Activated CD4-positive, alpha-beta T cell treated with anti-CD3 and anti-CD28 coated beads for 36 hours (primary cell): Measurements from ENCODE around the gene ZSCAN29. TPM values are rescaled to one million over a fixed set of nuclear protein-coding genes. Genes with fewer than 3 reads are reported as not detected.
"Not testable (repeated sequence)": the region's sequence is repeated elsewhere in the genome, so short reads cannot be mapped to it uniquely, and the experiment has no call there.

ENCODE experiments used
- ATAC-seq: fragments of 200-7000 bp; cut with Tn5 transposase; one replicate; pipeline ENCODE4 v1.10.0; 2021; ENCODE audit warnings: mild to moderate bottlenecking, moderate library complexity
- CTCF ChIA-PET: fragments of 350-600 bp; sonication (Branson Sonifier 250); formaldehyde crosslinking; loops from one replicate; lab custom pipeline; 2021; ENCODE audit warnings: antibody characterized with exemption; lab: Charles Lee
- POLR2A ChIA-PET: fragments of 350-600 bp; sonication (Branson Sonifier 250); formaldehyde crosslinking; loops from one replicate; lab custom pipeline; 2021; ENCODE audit warnings: antibody characterized with exemption, inconsistent platforms; lab: Charles Lee
- DNase-seq: peaks from one replicate; pipeline ENCODE4 v3.0.0-alpha.2; 2020
- H3K27ac Mint-ChIP-seq: one replicate; pipeline ENCODE4 v1.8.0; 2021; ENCODE audit warnings: mixed read lengths
- H3K27me3 Mint-ChIP-seq: one replicate; pipeline ENCODE4 v1.8.0; 2021; ENCODE audit warnings: mixed read lengths
- H3K36me3 Mint-ChIP-seq: one replicate; pipeline ENCODE4 v1.8.0; 2021; ENCODE audit warnings: low read depth, mixed read lengths
- H3K4me1 Mint-ChIP-seq: one replicate; pipeline ENCODE4 v1.8.0; 2021; ENCODE audit warnings: mixed read lengths
- H3K4me3 Mint-ChIP-seq: one replicate; pipeline ENCODE4 v1.8.0; 2021; ENCODE audit warnings: mild to moderate bottlenecking, moderate library complexity, mixed read lengths
- H3K9me3 Mint-ChIP-seq: one replicate; pipeline ENCODE4 v1.8.0; 2021; ENCODE audit warnings: low read depth, mixed read lengths
- intact Hi-C, 2 experiments: fragments of 100-400 bp; cut with DNase I in 1 of 2; cut with micrococcal nuclease in 1 of 2; formaldehyde crosslinking; loops; one replicate each; pipeline versions ENCODE4 v1.14.2 to v1.15.1; 2022 to 2024; cut with DNase I, micrococcal nuclease
- total RNA-seq, 2 experiments: library from RNA; stranded (reverse); gene quantifications; one replicate each; pipeline ENCODE4 v1.2.3, GENCODE V29; 2021

The ZSCAN29 gene
- total RNA-seq, 2 experiments from 2014 or later, result 20.8 to 26.4 TPM

- H3K27ac Mint-ChIP-seq, CTCF ChIA-PET, POLR2A ChIA-PET, H3K4me1 Mint-ChIP-seq, DNase-seq, H3K9me3 Mint-ChIP-seq, H3K4me3 Mint-ChIP-seq, intact Hi-C loops, H3K27me3 Mint-ChIP-seq, ATAC-seq: not testable (repeated sequence)
- peaks cover 46% of the 10 kb centered on the region for H3K36me3 Mint-ChIP-seq
These were observed 22.7 kb upstream of the ZSCAN29 start for GRCh38 chr15:43393592-43393991.

- H3K4me3 Mint-ChIP-seq, result no peak overlapping the region
- H3K4me1 Mint-ChIP-seq, result no peaks in the 10 kb centered on the region
- H3K9me3 Mint-ChIP-seq, result no peaks in the 10 kb centered on the region
- H3K27ac Mint-ChIP-seq, result no peak overlapping the region
- POLR2A ChIA-PET, result interaction anchor here (0.6 kb wide), 1 partner anchor 16 kb away, joined by 5 read pairs; no protein-coding TSS in a partner anchor
- no peak for DNase-seq
- ATAC-seq, result no peak
- peaks cover 40% of the 10 kb centered on the region for H3K36me3 Mint-ChIP-seq
- intact Hi-C loops, result no loop called here
- CTCF ChIA-PET, result interaction anchor here (0.7 to 1.9 kb wide), 4 partner anchors 14 to 392 kb away, joined by 3 to 9 read pairs (median 5); partner anchors contain the start of gene TUBGCP4
- no peaks in the 10 kb centered on the region for H3K27me3 Mint-ChIP-seq
These were observed 19.9 kb upstream of the ZSCAN29 start for GRCh38 chr15:43390723-43391122.

GRCh38 chr15:43383070-43383469, 12.2 kb upstream of the ZSCAN29 start:
- H3K36me3 Mint-ChIP-seq, result peaks cover 57% of the 10 kb centered on the region
- CTCF ChIA-PET, result no interaction called here
- POLR2A ChIA-PET, result no interaction called here
- no peak overlapping the region for H3K27ac Mint-ChIP-seq
- no peaks in the 10 kb centered on the region for H3K27me3 Mint-ChIP-seq
- DNase-seq (no peak), ATAC-seq (no peak)
- intact Hi-C loops, result no loop called here
- H3K9me3 Mint-ChIP-seq, result no peaks in the 10 kb centered on the region
- no peaks in the 10 kb centered on the region for H3K4me1 Mint-ChIP-seq
- no peak overlapping the region for H3K4me3 Mint-ChIP-seq

- Mint-ChIP-seq H3K36me3 (peaks cover 62% of the 10 kb centered on the region), H3K4me1 (no peaks in the 10 kb centered on the region), H3K27ac (no peak overlapping the region), H3K4me3 (no peak overlapping the region), H3K27me3 (no peaks in the 10 kb centered on the region), H3K9me3 (no peaks in the 10 kb centered on the region)
- no peak for ATAC-seq
- intact Hi-C loops, result no loop called here
- ChIA-PET CTCF (interaction anchor here (1.9 kb wide), 1 partner anchor 12 kb away, joined by 5 read pairs; the partner anchor contains the start of genes TUBGCP4 and ZSCAN29), POLR2A (no interaction called here)
- no peak for DNase-seq
These were observed 11.5 kb upstream of the ZSCAN29 start for GRCh38 chr15:43382310-43382709.

GRCh38 chr15:43378601-43379000, 7.8 kb upstream of the ZSCAN29 start:
- Mint-ChIP-seq H3K27ac (no peak overlapping the region), H3K27me3 (no peaks in the 10 kb centered on the region), H3K9me3 (no peaks in the 10 kb centered on the region), H3K4me3 (no peak overlapping the region), H3K36me3 (peaks cover 46% of the 10 kb centered on the region), H3K4me1 (peaks cover 7% of the 10 kb centered on the region)
- DNase-seq, result no peak
- intact Hi-C loops, result no loop called here
- ATAC-seq, result no peak
- ChIA-PET CTCF (interaction anchor here (0.6 kb wide), 1 partner anchor 1143 kb away, joined by 4 read pairs; no protein-coding TSS in a partner anchor), POLR2A (no interaction called here)

GRCh38 chr15:43376017-43376705, 5.3 kb upstream of the ZSCAN29 start:
- Mint-ChIP-seq H3K4me3 (no peak overlapping the region), H3K4me1 (peaks cover 22% of the 10 kb centered on the region), H3K27me3 (no peaks in the 10 kb centered on the region), H3K9me3 (no peaks in the 10 kb centered on the region), H3K36me3 (peaks cover 48% of the 10 kb centered on the region), H3K27ac (no peak overlapping the region)
- POLR2A ChIA-PET, result interaction anchor here (1.1 kb wide), 1 partner anchor 82 kb away, joined by 3 read pairs; no protein-coding TSS in a partner anchor
- DNase-seq, result peak; percentile 57
- peak; percentile 72 for ATAC-seq
- CTCF ChIA-PET, result interaction anchor here (0.6 to 1.7 kb wide), 17 partner anchors 11 to 377 kb away, joined by 3 to 10 read pairs (median 4); no protein-coding TSS in a partner anchor
- intact Hi-C loops, result no loop called here

GRCh38 chr15:43370310-43370974, 401 bp downstream of the ZSCAN29 start:
- Mint-ChIP-seq H3K4me1 (peaks cover 44% of the 10 kb centered on the region), H3K27ac (peak overlapping the region; percentile 85), H3K4me3 (peak overlapping the region; percentile 86), H3K36me3 (peaks cover 59% of the 10 kb centered on the region), H3K27me3 (no peaks in the 10 kb centered on the region), H3K9me3 (peaks cover 17% of the 10 kb centered on the region)
- ChIA-PET POLR2A (no interaction called here), CTCF (interaction anchor here (0.6 to 3.1 kb wide), 6 partner anchors 10 to 380 kb away, joined by 3 to 19 read pairs (median 4); no protein-coding TSS in a partner anchor)
- ATAC-seq (peak; percentile 39), DNase-seq (no peak)
- intact Hi-C loops, result loop anchor here in 1 of 2 experiments (2.0 kb wide), 1 partner anchor 378 kb away; no protein-coding TSS in a partner anchor

- no peak overlapping the region for H3K4me3 Mint-ChIP-seq
- no peaks in the 10 kb centered on the region for H3K4me1 Mint-ChIP-seq
- no peak for DNase-seq
- intact Hi-C loops, result loop anchor here in 1 of 2 experiments (10.0 kb wide), 1 partner anchor 57 kb away; the partner anchor contains the start of gene TGM7
- peaks cover 86% of the 10 kb centered on the region for H3K36me3 Mint-ChIP-seq
- ATAC-seq, result no peak
- H3K27ac Mint-ChIP-seq, result no peak overlapping the region
- peaks cover 43% of the 10 kb centered on the region for H3K9me3 Mint-ChIP-seq
- no peaks in the 10 kb centered on the region for H3K27me3 Mint-ChIP-seq
- POLR2A ChIA-PET, result no interaction called here
- CTCF ChIA-PET, result interaction anchor here (0.5 to 3.1 kb wide), 3 partner anchors 9 to 15 kb away, joined by 3 to 19 read pairs (median 7); partner anchors contain the start of genes TUBGCP4 and ZSCAN29
These were observed 9.4 kb downstream of the ZSCAN29 start for GRCh38 chr15:43361313-43361903.

- Mint-ChIP-seq H3K9me3 (peaks cover 43% of the 10 kb centered on the region), H3K27ac (no peak overlapping the region), H3K4me1 (no peaks in the 10 kb centered on the region), H3K27me3 (no peaks in the 10 kb centered on the region), H3K36me3 (peaks cover 86% of the 10 kb centered on the region), H3K4me3 (no peak overlapping the region)
- ATAC-seq (no peak), DNase-seq (no peak)
- intact Hi-C loops, result loop anchor here in 1 of 2 experiments (10.0 kb wide), 1 partner anchor 56 kb away; the partner anchor contains the start of gene TGM7
- ChIA-PET CTCF (interaction anchor here (1.5 to 3.1 kb wide), 2 partner anchors 10 to 16 kb away, joined by 7 to 19 read pairs; partner anchors contain the start of genes TUBGCP4 and ZSCAN29), POLR2A (no interaction called here)
These were observed 10.0 kb downstream of the ZSCAN29 start for GRCh38 chr15:43360821-43361220.

- Mint-ChIP-seq H3K27ac (no peak overlapping the region), H3K4me3 (no peak overlapping the region), H3K9me3 (no peaks in the 10 kb centered on the region), H3K4me1 (peaks cover 12% of the 10 kb centered on the region), H3K27me3 (no peaks in the 10 kb centered on the region), H3K36me3 (peaks cover 14% of the 10 kb centered on the region)
- ATAC-seq, result no peak
- POLR2A ChIA-PET, result interaction anchor here (0.6 kb wide), 1 partner anchor 111 kb away, joined by 5 read pairs; no protein-coding TSS in a partner anchor
- intact Hi-C loops, result no loop called here
- CTCF ChIA-PET, result interaction anchor here (0.6 to 1.7 kb wide), 3 partner anchors 18 to 49 kb away, joined by 3 to 7 read pairs (median 3); partner anchors contain the start of genes TUBGCP4 and ZSCAN29
- DNase-seq, result no peak
These were observed 18.0 kb downstream of the ZSCAN29 start for GRCh38 chr15:43352693-43353382.
